CD4-positive, alpha-beta T cell treated with Interferon alpha-2 for 1 hour (primary cell): Measurements from ENCODE around the gene TRIM37.
A peak's percentile ranks its signal among the peaks of the same experiment; 100 is the strongest.
"Not testable (repeated sequence)": the region's sequence is repeated elsewhere in the genome, so short reads cannot be mapped to it uniquely, and the experiment has no call there.

ENCODE experiments used
- DNase-seq, 2 donors: peaks; one replicate each; pipeline ENCODE4 v3.0.0-alpha.2; 2020 to 2022

TRIM37 gene

DNA sequence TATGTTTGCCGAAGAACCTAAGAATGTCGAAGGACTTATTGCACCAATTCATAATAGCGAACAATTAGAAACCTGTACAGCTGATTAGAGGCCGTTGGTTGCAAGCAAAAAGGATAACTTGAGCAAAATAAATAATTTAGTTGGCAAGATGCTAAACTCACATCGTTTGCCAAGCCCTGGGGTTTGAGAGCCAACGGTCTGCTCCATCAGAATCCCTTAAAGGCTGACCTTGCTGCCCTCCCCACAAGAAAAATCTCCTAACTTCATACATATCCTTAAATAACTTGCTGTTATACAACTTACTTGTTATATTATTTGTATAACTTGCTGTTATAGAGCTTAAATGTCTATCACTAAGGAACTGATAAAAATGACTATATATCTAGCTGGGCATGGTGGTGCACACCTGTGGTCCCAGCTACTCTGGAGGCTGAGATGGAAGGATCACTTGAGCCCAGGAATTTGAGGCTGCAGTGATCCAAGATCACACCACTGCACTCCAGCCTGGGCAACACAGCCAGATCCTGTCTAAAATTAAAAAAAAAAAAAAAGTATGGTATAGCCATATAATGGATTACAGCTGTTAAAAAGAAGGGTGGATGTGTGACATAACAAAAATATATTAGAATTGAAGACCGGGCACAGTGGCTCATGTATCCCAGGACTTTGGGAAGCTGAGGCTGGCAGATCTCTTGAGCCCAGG lies 1.9 kb upstream of the TRIM37 start:
- DNase-seq = no peak

DNA sequence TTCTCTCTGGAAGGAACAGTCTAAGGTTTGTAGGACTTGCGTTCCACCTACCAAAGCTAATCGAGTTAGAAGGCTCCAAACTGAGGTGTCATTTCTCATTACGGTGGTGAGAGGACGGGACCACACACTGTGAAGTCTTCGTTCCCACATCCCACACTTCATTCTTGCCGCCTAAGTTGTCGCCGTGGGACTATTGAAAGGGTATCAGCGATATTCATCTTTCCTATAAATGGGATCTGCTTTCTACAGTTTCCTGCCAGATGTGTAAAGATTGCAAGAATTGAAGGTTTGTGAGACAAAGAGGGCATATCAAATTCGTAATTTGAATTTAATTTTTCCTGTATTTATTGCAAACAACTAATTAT lies 608 bp upstream of the TRIM37 start:
- no peak for DNase-seq

DNA sequence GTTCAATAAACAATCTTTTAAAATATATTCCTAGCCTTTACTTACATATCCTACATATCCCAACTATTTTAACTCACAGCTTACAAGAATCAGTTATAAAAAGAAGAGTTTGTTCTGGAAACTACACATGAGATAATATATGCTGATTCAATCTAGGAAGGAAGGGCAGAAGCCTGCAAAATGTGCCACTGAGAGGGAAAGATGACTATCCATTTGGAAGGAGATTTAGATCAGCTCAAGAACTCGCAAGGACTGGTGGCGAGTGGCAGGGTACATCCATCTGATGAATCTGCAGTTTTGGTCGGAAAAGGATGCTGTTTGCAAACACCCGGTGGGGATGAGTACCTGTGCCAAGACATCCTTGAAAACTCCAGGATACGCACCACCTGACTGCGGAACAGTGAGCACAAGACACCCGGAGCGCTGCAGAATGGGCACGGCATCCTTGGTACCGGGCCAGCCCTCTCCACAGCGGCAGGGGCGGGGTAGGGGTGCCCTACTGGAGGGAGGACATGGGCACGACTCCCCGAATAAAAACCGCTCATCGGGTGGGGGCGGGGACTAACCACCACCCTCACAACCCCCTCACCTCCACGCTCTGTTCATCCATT lies 723 bp downstream of the TRIM37 start:
- DNase-seq = peak; percentile 73 to 81

DNA sequence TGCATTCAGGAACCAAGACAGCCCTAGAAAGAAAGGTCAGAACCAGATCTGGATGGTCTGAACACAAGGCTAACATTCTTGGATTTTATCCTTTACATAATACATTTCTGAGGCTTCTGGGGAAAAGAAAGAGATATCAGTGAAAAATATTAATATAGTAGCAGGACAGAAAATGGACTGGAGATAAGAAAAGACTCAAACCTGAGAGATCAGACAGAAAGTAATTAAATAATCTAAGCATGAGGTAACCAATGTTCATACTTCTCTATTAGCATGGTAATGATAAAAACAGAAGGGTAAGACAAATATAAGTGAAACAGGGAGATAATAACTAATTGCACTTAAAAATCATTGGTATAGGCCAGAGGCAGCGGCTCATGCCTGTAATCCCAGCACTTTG lies 5.5 kb downstream of the TRIM37 start:
- DNase-seq = no peak

DNA sequence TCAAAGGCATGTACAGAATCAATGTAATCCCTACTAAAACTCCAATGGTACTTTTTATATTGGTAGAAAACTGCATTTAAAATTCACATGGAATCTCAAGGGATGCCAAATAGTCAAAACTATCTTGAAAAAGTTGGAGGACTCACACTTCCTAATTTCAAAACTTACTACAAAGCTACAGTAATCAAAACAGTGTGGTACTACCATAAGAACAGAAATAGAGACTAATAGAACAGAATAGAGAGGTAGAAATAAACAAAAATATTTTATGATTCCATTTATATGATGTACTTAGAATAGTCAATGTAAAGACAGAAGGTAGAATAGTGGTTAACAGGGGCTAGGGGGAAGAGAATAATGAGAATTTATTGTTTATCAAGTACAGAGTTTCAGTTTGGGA lies 8.8 kb downstream of the TRIM37 start:
- no peak for DNase-seq

DNA sequence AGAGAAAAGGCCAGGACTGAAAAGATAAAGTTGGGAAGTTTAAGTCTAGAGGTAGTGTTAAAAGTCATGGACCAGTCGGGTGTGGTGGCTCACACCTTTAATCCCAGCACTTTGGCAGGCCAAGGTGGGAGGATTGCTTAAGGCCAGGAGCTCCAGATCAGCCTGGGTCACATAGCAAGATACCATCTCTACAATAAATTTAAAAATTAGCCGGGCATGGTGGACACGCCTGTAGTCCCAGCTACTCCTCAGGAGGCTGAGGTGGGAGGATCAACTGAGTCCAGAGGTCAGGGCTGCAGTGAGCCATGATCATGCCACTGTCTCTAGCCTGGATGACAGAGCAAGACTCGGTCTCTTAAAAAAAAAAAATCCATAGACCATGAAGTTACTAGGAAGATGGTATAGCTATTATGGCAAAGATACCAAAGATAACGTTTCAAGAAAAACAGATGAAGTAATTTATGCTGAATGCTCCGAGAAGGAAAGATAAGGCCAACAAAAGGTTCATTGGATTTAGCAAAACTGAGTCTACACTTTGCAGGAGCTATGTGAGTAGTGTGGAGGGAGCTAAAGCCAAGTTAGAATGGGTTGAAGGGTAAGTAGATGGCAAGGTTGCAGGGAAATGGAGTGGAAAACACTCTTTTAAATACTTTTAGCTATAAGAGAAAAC lies 11.7 kb downstream of the TRIM37 start:
- no peak for DNase-seq

DNA sequence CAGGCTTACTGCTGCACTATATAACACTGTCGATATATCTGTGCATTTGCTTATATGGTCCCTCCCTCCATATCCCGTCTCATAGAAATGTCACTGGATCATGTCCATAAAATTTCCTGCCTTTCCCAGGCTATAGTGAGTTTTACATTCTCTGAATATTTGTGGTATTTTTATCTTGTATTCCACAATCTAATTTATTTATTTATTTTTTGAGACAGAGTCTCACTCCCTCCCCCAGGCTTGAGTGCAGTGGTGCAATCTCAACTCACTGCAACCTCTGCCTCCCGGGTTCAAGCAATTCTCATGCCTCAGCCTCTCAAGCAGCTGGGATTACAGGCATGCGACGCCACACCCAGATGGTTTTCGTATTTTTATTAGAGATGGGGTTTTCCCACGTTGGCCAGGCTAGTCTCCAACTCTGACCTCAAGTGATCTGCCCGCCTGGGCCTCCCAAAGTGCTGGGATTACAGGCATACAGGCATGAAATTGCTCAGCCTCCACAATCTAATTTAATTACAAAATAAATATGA lies 12.9 kb downstream of the TRIM37 start:
- DNase-seq = no peak

DNA sequence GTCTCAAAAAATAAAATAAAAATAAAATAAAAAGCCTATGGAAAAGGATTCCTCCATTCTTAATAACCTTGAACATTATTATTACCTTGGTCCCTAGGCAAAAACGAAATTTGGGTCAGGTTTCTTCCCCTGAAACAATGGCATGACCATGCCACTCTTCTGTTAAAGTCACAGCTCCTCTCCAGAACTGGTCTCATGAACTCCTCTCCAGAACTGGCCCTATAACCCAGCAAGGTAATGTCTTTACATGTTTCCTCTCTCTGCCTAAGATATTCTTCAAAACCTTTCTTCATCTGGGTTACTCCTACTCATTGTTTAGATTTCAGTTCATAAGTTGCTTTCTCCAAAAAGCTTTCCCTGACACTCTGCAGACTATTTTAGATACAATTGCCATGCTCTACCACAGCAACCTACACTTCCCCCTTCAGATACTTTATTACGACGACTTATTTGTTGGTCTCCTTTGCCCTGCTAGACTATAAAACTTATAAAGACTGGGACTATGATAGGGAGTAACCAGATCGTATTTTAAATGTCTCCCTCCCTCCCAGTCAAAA lies 13.5 kb downstream of the TRIM37 start:
- DNase-seq = no peak

DNA sequence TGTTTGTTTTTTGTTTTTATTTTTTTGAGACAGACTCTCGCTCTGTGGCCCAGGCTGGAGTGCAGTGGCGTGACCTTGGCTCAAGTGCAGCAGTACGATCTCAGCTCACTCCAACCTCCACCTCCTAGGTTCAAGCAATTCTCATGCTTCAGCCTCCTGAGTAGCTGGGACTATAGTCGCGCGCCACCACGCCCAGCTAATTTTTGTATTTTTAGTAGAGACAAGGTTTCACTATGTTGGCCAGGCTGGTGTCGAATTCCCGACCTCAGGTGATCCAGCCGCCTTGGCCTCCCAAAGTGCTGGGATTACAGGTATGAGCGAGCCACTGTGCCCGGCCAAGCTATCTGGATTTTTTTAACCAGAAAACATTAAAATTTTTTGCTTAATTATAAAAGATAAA lies 16.1 kb downstream of the TRIM37 start:
- not testable (repeated sequence) for DNase-seq

DNA sequence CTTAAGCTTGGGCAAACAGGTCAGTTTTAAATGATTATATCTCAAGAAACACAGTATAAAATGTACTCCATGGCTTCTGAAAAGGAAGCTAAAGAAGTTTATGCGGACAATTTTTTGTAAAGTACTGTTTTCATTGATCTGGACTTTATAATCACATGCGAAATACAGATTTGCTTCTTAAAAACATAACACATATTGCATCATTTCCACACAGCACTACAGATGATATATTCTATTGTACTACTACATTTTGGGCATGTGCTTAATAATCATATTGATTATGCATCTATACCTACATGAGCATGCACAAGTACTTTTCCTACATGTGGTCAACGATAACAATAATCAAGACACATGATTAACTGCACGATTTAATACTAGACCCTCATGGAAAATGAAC lies 22.5 kb downstream of the TRIM37 start:
- DNase-seq = no peak

DNA sequence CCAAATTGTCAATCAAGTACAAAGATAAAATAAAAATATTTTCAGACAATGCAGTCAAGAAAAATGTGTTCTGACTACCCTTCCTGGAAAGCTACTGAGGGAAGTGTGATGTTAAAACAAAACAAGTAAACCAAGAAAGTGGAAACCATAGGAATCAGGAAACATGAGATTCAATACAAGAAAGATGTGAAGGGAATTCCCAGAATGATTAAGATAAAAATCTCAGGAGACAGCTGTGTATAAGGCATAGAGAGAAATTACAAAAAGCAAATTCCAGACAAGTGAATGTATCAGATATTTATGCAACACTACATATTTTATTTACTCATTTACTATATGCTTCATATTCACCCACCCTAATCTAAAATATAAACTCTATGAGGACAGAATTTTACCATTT lies 32.2 kb downstream of the TRIM37 start:
- no peak for DNase-seq

DNA sequence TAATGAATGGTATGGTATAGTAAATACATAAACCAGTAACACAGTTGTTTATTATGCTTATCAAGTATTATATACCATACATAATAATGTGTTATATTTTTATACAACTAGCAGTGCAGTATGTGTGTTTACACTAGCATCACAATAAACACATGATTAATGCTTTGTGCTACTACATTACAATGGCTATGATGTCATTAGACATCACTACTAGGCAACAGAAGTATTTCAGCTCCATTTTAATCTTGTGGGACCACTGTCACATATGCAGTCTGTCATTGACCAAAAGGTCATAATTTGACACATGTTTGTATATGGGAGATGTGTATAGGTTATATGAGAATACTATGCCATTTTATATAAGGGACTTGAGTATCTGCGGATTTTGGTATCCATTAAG lies 32.7 kb downstream of the TRIM37 start:
- no peak for DNase-seq

DNA sequence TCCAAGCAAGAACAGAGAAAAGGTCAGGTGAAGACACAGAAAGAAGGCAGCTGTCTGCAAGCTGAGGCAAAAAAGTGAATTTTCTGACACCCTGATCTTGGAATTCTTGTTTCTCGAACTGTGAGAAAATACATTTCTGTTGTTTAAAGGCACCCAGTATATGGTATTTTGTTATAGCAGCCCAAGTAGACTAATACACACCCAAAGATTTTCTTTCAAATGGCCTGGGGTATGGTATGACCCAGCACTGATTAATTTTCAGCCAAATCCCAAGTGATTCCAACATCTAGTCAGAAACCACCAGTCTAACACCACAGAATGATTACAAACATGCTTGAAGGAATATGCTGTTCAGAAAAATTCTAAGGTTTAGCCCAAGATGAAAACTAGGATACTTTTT lies 36.8 kb downstream of the TRIM37 start:
- DNase-seq = no peak

DNA sequence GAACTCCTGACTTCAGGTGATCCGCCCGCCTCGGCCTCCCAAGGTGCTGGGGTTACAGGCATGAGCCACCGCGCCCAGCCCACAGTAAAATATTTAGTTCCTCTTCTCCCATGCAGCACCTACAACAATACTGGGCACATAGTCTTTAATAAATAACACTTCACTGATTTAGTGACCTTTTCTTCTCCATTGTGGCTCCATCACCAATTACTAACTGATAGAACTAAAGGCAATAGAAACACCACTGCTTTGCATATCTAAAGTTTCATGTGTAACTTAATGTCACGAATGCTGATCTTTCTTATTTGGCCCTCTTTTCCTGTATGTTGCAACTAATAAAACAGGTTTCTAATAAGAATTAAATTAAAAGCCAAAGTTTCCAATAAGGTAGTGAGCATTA lies 38.9 kb downstream of the TRIM37 start:
- DNase-seq = no peak

DNA sequence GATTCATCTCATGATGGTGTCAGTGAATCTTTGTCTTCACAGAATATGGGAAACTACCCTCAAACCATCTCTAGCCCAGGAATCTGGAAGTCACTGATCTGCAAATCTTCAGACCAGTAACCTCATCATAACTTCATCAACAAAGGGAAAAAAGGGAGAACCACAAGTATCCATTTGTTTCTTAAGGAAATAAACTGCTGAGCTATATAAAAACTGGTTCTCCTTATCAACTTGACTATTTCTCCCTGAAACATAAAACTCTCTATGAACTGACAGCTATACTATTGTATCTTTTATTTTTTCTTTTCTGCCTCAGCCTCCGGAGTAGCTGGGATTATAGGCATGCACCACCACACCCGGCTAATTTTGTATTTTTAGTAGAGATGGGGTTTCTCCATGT lies 39.3 kb downstream of the TRIM37 start:
- no peak for DNase-seq

DNA sequence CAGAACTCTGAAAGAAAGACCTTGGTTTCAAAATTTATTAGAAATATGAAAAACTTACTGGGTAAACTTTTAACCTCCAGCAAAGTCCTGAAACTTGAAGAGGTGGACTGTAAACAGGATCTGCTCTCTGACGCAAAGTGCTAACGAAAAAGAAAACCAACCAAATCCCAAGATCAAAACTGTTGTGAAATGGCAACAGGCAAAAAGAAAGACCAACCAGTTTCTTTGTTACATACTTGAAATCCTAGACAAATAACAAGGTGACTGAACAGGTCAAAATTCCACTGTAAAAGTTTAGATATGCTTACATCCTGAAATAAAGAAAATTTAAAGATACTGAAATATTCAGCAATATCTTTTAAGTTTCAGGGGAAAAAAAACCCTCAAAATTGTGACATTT lies 44.2 kb downstream of the TRIM37 start:
- DNase-seq = no peak

DNA sequence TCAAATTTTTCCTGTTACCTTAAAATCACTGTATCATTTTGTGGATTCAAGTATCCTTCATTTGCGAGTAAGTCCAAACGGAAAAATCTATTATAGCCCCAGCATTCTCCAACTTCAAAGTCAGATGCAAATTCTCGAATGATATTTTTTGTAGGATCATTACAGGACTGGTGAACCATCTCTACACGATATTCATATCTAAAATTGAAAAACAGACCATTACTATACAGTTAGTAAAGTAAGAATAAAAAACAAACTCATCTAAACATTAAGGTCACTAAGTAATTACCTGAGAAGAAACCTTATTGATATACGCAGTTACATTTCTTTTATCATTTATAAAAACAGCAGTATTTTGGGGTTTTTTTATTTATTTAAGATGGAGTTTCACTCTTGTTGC lies 49.8 kb downstream of the TRIM37 start:
- DNase-seq = no peak

DNA sequence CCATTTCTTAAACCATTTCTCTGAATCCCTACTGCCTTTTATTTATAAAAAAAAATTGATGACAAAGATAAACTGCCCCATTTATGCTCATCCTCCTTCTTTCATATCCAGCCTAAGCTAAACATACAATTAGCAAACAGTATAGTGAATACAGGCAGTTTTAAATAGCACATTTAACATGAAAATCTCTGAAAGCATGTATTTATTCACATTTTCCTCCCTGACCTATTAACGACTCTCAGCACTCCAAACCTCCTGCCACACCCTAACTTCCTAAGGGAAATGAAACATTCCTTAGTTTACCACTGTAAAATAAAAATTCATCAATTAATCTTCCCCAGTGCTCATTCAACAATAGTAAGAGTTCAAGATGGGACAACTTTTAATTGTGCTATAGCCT lies 56.9 kb downstream of the TRIM37 start:
- DNase-seq = no peak

DNA sequence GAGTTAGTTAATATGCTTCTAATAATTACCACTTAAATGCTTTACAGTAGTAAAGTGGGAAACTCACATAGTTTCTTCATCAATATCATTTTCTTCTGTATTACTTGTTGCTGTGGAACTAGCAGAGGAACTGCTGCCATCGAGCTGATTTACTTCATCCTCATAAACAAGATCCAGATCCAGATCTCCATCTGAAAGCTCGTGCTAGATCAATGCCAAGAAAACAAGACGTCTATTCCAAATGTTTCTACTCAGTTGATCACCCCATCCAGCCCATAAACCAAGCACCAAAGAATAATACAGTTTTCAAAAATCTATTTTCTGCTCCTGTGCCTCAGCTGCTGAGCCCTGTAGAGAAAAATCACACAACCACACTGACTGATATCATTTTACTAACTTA lies 59.1 kb downstream of the TRIM37 start:
- DNase-seq = no peak

DNA sequence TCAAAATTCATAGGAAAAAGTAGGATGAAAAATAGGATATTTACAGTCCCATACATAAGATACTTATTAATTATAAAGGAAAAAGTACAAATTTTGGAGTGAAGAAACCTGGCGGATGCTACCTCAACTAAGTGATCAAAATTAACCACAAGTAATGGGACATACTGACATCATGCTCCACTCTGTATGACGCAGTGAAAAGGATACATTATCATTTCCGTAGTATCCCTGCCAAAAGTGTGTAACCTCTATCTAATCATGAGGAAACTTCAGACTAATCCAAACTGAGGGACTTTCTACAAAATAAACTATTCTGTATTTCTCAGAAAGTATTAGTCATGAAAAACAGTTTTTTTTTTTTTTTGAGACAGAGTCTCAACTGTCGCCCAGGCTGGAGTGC lies 60.5 kb downstream of the TRIM37 start:
- no peak for DNase-seq

DNA sequence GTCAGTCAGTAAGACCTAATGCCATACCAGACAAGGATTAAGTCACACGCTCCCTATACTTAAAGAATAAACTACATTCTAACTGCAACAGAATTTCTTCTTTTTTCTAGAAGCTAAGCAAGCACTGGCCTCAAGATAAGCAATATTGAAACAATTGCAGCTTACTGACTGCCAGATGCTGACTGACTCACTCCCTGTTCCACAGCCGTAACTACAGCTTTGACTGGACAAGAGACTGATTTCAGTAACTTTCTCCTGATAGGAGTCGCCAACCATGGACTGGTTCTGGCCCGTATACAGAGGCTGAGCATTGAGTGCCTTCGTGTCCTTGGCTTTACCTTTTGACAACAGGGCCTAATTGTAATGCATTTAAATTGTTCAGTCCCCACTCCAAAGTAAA lies 67.9 kb downstream of the TRIM37 start:
- no peak for DNase-seq

DNA sequence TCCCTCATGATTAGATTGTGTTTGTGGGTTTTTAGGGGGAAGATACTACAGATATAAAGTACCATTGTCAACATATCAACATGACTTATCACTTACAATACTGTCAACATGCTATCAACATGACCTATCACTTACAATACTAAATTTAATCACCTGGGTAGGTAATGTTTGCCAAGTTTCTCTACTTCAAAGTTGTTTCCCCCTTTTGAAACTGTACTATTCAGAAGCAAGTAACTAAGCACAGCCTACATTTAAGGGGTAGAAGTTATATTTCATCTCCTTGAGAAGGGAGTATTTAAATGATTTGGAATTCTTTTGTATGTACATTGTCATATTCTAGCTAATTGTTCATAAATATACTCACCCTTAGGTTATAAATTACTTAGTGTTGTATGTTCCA lies 68.7 kb downstream of the TRIM37 start:
- DNase-seq = no peak

DNA sequence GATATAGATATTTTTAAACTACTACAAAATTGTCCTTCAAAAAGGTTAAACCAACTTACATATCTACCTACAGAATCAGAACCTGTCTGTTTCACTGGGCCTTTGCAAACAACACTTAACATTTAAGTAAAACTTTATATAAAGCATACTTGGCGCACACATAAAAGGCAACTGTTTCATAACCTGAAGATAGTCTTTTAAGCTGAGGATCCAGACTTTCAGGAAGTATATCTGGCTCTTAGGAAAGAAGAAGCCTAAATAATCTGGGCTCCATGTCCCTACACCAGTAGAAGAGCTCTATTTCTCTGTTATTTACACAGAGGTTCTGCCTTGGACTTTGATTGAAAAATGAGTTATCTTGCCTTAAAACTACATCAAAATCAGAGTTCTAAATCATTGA lies 75.9 kb downstream of the TRIM37 start:
- no peak for DNase-seq

DNA sequence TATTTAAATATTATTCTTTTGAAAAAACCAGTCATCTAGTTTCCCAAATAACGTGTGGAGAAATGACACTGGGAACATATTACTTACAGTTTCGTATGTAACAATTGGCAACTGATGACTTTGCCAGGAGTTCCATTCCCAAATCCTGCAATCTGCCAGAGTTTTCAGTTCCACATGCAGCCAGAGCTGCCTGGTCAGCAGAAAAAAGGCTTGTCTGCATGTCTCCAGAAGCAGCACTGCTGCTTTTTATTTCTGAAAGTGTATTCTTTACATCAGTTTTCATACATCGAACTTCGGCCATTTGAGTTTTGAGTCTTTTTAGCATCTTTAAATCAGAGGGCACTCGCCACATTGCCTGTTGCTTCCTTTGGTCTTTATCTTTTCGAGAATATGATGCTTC lies 78.4 kb downstream of the TRIM37 start:
- DNase-seq = no peak
